HG03095 (cell line): ENCODE data around the gene ZRANB1.

ENCODE experiments used
- ATAC-seq: cut with Tn5 transposase; IDR thresholded peaks from one replicate; pipeline ENCODE4 v1.9.1; 2021; ENCODE audit warnings: moderate library complexity; ENCODE audit not compliant: unreplicated experiment

The ZRANB1 gene

GRCh38 chr10:125033146-125033924 lies 91.4 kb downstream of the ZRANB1 start:
- ATAC-seq, result no peak

GRCh38 chr10:125034675-125035074 lies 92.8 kb downstream of the ZRANB1 start:
- no peak for ATAC-seq

GRCh38 chr10:125035136-125035535 lies 93.2 kb downstream of the ZRANB1 start:
- no peak for ATAC-seq

GRCh38 chr10:125035588-125036295 lies 93.8 kb downstream of the ZRANB1 start:
- no peak for ATAC-seq

- ATAC-seq, result no peak
Observed at GRCh38 chr10:125037145-125037877, 95.4 kb downstream of the ZRANB1 start.
